Parathyroid adenoma (tissue), 2 donors: Measurements from ENCODE around the gene VSTM2L.
A peak's percentile ranks its signal among the peaks of the same experiment; 100 is the strongest.
"Not testable (repeated sequence)": the region's sequence is repeated elsewhere in the genome, so short reads cannot be mapped to it uniquely, and the experiment has no call there.

Experiments used
- H2AFZ ChIP-seq: fragments of 300-600 bp; sonication (generic); one replicate; pipeline ENCODE4 v1.7.0; 2017; ENCODE audit warnings: antibody characterized with exemption, mild to moderate bottlenecking
- H3K27ac ChIP-seq: fragments of 300-600 bp; sonication (generic); one replicate; pipeline ENCODE4 v1.7.0; 2017
- H3K27me3 ChIP-seq: fragments of 300-600 bp; sonication (generic); one replicate; pipeline ENCODE4 v1.7.0; 2017; ENCODE audit warnings: low read length; ENCODE audit not compliant: control insufficient read depth, insufficient read depth
- H3K36me3 ChIP-seq: fragments of 300-600 bp; sonication (generic); one replicate; pipeline ENCODE4 v1.7.0; 2017; ENCODE audit warnings: low read length; ENCODE audit not compliant: control insufficient read depth, insufficient read depth
- H3K4me1 ChIP-seq: fragments of 300-600 bp; sonication (generic); one replicate; pipeline ENCODE4 v1.7.0; 2017; ENCODE audit warnings: control low read depth
- H3K4me2 ChIP-seq: fragments of 300-600 bp; sonication (generic); one replicate; pipeline ENCODE4 v1.7.0; 2017; ENCODE audit warnings: low read length
- H3K4me3 ChIP-seq: fragments of 300-600 bp; sonication (generic); one replicate; pipeline ENCODE4 v1.7.0; 2017; ENCODE audit warnings: low read depth, low read length
- H3K79me2 ChIP-seq: fragments of 300-600 bp; sonication (generic); one replicate; pipeline ENCODE4 v1.7.0; 2017; ENCODE audit warnings: control low read depth
- H3K9ac ChIP-seq: fragments of 300-600 bp; sonication (generic); one replicate; pipeline ENCODE4 v1.7.0; 2017; ENCODE audit warnings: mild to moderate bottlenecking
- H3K9me3 ChIP-seq: fragments of 300-600 bp; sonication (generic); one replicate; pipeline ENCODE4 v1.7.0; 2017; ENCODE audit warnings: low read length; ENCODE audit not compliant: control insufficient read depth
- CTCF ChIP-seq: fragments of 300-600 bp; sonication (generic); IDR thresholded peaks from one replicate; pipeline ENCODE4 v1.7.0; 2017; ENCODE audit warnings: antibody characterized with exemption, mild to moderate bottlenecking
- donor health status: primary hyperparathyroidism.

The VSTM2L gene

GRCh38 chr20:37902504-37903313 is at the start of gene VSTM2L:
Gene VSTM2L, plus strand, starts transcription at chr20:37903127. Its CDS starts 224 bp downstream, at chr20:37903351.
- H3K27ac ChIP-seq = no peak within 1 kb of the TSS
- H3K27me3 ChIP-seq = no peaks in the 10 kb centered on the region

GRCh38 chr20:37853823-37854375 is 49.0 kb upstream of the VSTM2L start:
- Histone ChIP-seq H3K4me1 (no peaks in the 10 kb centered on the region), H3K4me2 (no peak overlapping the region), H3K27ac (no peak overlapping the region), H3K9me3 (no peaks in the 10 kb centered on the region), H2AFZ (no peak overlapping the region), H3K4me3 (no peak overlapping the region), H3K79me2 (no peaks in the 10 kb centered on the region), H3K36me3 (no peaks in the 10 kb centered on the region), H3K9ac (no peak overlapping the region), H3K27me3 (no peaks in the 10 kb centered on the region)
- TF ChIP-seq CTCF = no peak

More at GRCh38 chr20:37902504-37903313, at the start of gene VSTM2L:
- Histone ChIP-seq H3K9ac (no peak within 1 kb of the TSS), H3K36me3 (no peaks in the 10 kb centered on the region), H3K4me3 (no peak within 1 kb of the TSS), H3K4me1 (no peaks in the 10 kb centered on the region), H2AFZ (peak within 1 kb of the TSS; percentile 88), H3K79me2 (no peaks in the 10 kb centered on the region), H3K9me3 (no peaks in the 10 kb centered on the region), H3K4me2 (peak within 1 kb of the TSS; percentile 44)
- TF ChIP-seq CTCF = no peak

- H3K4me2 ChIP-seq, H3K79me2 ChIP-seq, H3K9me3 ChIP-seq, H3K36me3 ChIP-seq, H3K27ac ChIP-seq, H3K9ac ChIP-seq, H3K27me3 ChIP-seq, H2AFZ ChIP-seq, H3K4me1 ChIP-seq, H3K4me3 ChIP-seq: not testable (repeated sequence)
These were observed 46.9 kb upstream of the VSTM2L start for GRCh38 chr20:37856034-37856433.

GRCh38 chr20:37856932-37857660 is 45.8 kb upstream of the VSTM2L start:
- Histone ChIP-seq H3K36me3 (no peaks in the 10 kb centered on the region), H3K4me3 (no peak overlapping the region), H2AFZ (no peak overlapping the region), H3K4me2 (no peak overlapping the region), H3K27ac (no peak overlapping the region), H3K79me2 (no peaks in the 10 kb centered on the region), H3K9me3 (no peaks in the 10 kb centered on the region), H3K9ac (no peak overlapping the region), H3K4me1 (no peaks in the 10 kb centered on the region), H3K27me3 (no peaks in the 10 kb centered on the region)
- TF ChIP-seq CTCF = no peak

- Histone ChIP-seq H3K9ac (no peak overlapping the region), H3K36me3 (no peaks in the 10 kb centered on the region), H3K27ac (no peak overlapping the region), H2AFZ (no peak overlapping the region), H3K9me3 (no peaks in the 10 kb centered on the region), H3K4me2 (no peak overlapping the region), H3K79me2 (no peaks in the 10 kb centered on the region), H3K4me1 (no peaks in the 10 kb centered on the region), H3K4me3 (no peak overlapping the region), H3K27me3 (no peaks in the 10 kb centered on the region)
- TF ChIP-seq CTCF = no peak
These were observed 43.3 kb upstream of the VSTM2L start for GRCh38 chr20:37859406-37860171.
